IPS DF 19.7 (cell line): ENCODE results near the gene VPREB1.
"Not testable (repeated sequence)": the region's sequence is repeated elsewhere in the genome, so short reads cannot be mapped to it uniquely, and the experiment has no call there.

Source experiments
- DNase-seq: peaks from one replicate; pipeline ENCODE4 v3.0.0-alpha.2; 2013; ENCODE audit warnings: low read depth, low spot score

VPREB1 gene

GRCh38 chr22:22245935-22246525, 1.4 kb downstream of the VPREB1 start:
- DNase-seq: no peak

DNA sequence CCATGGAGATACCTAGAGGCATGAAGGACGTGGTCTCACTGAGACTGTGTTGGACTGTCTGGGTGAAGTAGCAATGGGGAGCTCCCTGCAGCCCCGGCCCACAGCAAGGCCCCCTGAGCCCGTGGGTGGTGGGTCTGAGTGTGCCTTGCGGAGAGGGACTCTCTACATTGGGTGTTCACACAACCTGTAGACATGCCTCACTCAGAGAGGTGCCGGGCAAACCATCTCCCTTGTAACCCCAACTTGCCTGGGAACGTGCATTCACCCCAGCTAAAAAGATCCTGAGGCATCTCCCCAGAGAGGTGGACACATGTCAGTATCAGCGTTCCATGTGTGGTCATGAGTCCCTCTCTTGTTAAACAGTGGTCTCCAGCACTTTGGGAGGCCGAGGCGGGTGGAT, 2.1 kb downstream of the VPREB1 start:
- no peak for DNase-seq

- no peak for DNase-seq
Observed at GRCh38 chr22:22248878-22249277, 4.3 kb downstream of the VPREB1 start.

- DNase-seq: not testable (repeated sequence)
Observed at GRCh38 chr22:22250651-22251050, 6.1 kb downstream of the VPREB1 start.

- DNase-seq: not testable (repeated sequence)
Observed at GRCh38 chr22:22256133-22256532, 11.5 kb downstream of the VPREB1 start.

GRCh38 chr22:22258597-22259415, 14.2 kb downstream of the VPREB1 start:
- not testable (repeated sequence) for DNase-seq

- DNase-seq: not testable (repeated sequence)
Observed at GRCh38 chr22:22260169-22260568, 15.6 kb downstream of the VPREB1 start.

DNA sequence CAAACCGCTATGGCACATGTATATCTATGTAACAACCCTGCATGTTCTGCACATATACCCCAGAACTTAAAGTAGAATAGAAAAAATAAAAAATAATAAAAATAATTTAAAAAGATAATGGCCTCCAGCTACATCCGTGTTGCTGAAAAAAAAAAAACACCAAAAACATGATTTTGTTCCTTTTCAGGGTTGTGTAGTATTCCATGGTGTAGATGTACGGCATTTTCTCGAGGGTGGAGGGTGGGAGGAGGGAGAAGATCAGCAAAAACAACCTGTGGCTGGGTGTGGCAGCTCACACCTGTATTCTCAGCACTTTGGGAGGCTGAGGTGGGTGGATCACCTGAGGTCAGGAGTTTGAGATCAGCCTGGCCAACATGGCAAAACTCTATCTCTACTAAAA, 16.0 kb downstream of the VPREB1 start:
- not testable (repeated sequence) for DNase-seq

DNA sequence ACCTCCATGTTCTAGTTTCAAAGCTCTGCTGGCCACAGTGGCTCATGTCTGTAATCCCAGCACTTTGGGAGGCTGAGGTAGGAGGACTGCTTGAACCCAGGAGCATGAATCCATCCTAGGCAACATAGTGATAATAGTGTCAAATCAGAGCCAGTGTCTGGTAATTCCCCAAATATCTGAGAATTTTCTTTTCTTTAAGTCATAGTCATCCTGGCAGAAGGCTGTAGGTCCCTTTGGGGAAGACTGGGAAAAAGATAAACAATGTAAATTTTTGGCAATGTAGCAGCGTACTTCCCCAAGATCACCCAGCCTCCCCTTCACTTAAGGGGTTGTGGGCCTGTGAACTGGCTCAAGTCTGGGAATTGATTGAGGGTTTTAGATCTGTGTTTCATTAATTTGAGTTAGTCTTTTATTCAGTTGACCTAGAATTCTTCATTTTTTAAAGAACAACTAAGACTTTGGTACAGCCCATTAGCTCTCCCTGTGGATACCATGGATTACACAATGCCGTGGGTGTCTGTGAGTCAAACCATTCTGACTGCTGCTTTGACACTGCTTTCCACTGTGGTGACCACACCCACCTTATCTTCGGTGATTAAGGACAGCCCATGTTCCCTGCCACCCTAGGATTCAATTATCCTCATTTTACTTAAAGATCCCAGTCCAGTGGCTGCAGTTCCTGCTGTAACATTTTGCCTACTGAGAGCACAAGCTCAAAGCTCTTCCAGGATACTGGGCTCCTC, 17.9 kb downstream of the VPREB1 start:
- DNase-seq: not testable (repeated sequence)

DNA sequence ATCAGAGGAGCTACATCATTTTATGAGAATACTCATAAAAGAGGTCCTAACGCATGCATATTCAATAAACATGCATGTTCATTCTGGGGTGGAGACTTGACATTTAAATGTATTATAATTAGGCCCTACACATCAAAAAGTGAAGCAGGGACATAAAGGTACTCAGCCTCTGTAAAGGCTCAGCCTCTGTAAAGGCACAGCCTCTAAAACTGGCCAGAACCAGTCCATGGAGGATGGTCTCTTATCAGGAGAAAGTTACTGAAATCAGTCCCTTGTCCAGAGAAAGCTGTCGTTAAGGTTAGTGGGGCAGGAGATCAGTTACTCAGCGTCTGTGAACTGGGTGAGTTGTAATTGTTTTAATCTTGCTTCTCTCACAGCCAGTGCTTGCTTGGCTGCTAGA, 19.2 kb downstream of the VPREB1 start:
- DNase-seq: not testable (repeated sequence)

DNA sequence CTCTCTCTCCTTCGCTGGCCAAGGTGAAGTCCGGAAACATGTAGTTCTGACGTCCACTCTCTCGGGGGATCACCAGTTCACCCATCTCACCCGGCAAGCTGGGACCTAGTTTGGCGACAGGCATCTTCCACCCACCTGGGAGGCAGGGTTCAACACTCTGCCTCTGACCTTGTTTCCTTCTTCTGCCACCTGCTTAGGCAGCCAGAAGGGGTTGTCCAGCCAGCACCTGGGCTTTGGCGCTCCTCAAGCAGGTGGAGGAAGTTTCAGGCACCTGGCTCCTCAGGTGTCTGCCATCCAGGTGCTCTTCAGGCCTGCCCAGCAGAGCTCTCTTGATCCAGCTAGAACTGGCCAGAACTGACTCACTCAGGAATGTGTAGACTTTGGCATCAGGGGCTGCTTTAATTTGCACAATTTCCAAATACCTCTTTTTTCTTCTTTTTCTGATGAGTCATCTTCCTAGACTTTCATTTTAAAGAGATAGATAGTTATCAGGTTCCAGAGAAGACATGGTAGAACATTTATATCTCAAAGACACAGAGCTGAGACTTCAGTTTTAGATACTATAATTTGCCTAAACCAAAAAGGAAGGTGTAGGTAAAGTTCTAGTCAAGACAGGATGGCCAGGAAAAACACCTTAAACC, 25.6 kb downstream of the VPREB1 start:
- DNase-seq: not testable (repeated sequence)

DNA sequence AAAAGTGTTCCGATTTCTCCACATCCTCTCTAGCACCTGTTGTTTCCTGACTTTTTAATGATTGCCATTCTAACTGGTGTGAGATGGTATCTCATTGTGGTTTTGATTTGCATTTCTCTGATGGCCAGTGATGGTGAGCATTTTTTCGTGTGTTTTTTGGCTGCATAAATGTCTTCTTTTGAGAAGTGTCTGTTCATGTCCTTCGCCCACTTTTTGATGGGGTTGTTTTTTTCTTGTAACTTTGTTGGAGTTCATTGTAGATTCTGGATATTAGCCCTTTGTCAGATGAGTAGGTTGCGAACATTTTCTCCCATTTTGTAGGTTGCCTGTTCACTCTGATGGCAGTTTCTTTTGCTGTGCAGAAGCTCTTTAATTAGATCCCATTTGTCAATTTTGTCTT, 32.8 kb downstream of the VPREB1 start:
- DNase-seq: not testable (repeated sequence)

- DNase-seq: not testable (repeated sequence)
Observed at GRCh38 chr22:22284962-22285756, 40.6 kb downstream of the VPREB1 start.

DNA sequence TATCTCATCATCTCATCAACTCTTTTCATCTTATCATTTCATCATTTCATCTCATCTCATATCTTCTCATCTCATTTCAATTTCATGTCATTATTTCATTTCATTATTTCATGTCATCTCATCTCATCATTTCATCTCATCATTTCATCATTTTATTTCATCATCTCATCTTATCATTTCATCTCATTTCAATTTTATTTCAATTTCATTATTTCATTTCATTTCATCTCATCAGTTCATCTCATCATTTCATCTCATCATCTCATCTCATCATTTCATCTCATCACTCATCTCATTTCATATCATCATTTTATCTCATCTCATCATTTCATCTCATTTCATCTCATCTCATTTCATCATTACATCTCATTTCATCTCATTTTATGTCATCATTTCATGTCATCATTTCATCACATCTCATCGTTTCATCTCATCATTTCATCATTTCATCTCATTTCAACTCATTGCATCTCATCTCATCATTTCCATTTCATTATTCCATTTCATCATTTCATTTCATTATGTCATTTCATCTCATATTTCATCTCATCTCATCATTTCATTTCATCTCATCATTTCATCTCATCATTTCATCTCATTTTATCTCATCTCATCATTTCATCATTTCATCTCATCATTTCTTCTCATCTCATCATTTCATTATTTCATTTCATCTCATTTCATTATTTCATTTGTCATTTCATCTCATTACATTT, 42.0 kb downstream of the VPREB1 start:
- DNase-seq: not testable (repeated sequence)

- DNase-seq: not testable (repeated sequence)
Observed at GRCh38 chr22:22287106-22287626, 42.6 kb downstream of the VPREB1 start.

DNA sequence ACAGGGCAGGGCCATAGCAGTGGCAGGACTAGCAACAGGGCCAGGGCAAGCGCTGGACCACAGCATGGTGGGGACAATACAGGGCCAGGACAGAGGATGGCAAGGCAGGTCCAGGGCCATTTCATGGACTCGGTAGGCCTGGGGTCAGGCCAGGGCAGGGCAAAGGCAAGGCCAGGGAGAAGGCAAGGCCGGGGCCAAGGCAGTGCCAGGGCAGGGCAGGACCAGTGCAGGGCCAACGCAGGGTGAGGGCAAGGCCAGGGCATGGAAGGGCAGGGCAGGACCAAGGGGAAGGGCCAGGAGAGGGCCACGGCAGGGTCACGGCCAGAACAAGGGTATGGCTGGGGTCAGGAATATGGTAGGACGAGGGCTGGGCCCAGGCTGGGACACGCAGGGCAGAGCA, 45.1 kb downstream of the VPREB1 start:
- not testable (repeated sequence) for DNase-seq

DNA sequence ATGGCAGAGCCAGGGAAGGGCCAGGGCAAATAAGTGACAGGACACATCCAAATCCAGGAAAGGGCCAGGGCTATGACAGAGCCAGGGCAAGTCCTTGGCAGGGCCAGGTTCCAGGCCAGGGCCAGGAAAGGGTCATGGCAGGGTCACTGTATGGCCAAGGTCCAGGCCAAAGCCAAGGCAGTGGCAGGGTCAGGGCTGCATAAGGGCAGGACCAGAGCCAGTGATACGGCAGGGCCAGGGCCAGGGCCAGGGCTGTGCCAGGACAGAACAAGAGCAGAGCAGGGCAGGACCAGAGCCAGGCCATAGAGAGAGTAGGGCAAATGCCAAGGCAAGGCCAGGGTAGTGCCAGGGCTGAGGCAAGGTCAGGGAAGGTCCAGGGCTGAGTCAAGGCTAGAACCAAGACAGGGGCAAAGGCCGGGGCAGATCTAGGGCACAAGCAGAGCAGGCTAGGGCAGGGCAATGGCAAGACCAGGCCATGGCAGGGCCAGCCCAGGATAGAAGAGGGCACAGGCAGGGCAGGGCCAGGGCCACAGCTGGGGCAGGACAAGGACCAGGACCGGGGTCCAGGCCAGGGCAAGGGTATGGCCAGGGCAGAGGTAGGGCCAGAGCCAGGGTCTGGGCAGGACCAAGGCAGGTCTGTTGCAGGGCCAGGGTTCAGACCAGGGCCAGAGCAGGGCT, 46.7 kb downstream of the VPREB1 start:
- not testable (repeated sequence) for DNase-seq

DNA sequence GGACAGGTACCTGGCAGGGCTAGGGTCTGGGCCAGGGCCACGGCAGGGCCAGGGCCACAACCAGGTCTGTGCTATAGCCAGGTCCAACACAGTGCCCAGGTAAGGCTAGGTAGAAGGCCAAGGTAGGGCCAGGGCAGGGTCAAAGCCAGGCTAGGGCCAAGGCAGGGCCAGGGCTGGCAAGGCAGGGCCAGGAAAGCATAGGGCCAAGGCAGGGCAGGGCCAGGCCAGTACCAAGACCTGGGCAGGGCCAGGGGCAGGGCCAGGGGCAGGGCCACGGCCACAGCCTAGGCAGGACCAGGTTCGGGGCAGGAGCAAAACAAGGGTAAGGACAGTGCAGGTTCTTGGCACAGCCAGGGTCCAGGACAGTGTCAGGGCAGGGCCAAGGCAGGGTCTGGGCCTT, 48.1 kb downstream of the VPREB1 start:
- not testable (repeated sequence) for DNase-seq

DNA sequence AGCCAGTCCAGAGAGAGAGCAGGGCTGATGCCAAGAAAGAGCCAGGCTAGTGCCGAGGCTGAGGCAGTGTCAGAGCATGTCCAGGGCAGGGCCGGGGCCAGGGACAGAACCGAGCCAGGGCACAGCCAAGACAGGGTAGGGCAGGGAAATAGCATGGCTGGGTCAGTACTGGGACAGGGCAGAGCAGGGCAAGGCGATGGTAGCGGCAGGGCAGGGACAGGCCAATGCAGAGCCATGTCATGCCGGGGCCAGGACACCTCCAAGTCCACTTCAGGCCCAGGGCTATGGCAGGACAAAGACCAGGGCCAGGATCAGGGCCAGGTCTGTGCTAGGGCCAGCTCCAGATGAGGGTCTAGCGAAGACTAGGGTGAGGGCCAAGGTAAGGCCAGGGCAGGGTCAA, 48.9 kb downstream of the VPREB1 start:
- DNase-seq: not testable (repeated sequence)

GRCh38 chr22:22294641-22295040, 50.1 kb downstream of the VPREB1 start:
- not testable (repeated sequence) for DNase-seq
